Measurements from ENCODE around the gene ACACB. TPM values are rescaled to one million over a fixed set of nuclear protein-coding genes. Genes with fewer than 3 reads are reported as not detected.

Gene ACACB
- total RNA-seq, 1 experiment from 2014 or later, result 1.0 TPM

GRCh38 chr12:109097140-109097434 is 19.3 kb upstream of the ACACB start:
- Mint-ChIP-seq H3K9me3 (ENCODE audit: unreplicated experiment) (no peaks in the 10 kb centered on the region), H3K27ac (ENCODE audit: low read depth, unreplicated experiment) (no peak overlapping the region), H3K27me3 (ENCODE audit: insufficient read depth, unreplicated experiment) (no peaks in the 10 kb centered on the region), H3K4me1 (ENCODE audit: insufficient read depth, unreplicated experiment) (peaks cover 26% of the 10 kb centered on the region), H3K36me3 (ENCODE audit: insufficient read depth, unreplicated experiment) (peaks cover 29% of the 10 kb centered on the region), H3K4me3 (ENCODE audit: unreplicated experiment) (peak overlapping the region; percentile 79)
- no peak for TF ChIP-seq CTCF (IDR thresholded peaks at IDR 0.05; ENCODE audit: unreplicated experiment)
- ChIA-PET POLR2A (interaction anchor here (2.2 kb wide), 1 partner anchor 45 kb away, joined by 8 read pairs; the partner anchor contains the start of gene USP30), CTCF (no interaction called here)
- no TSS peak for BruUV-seq (replicated peaks)
- no peak for DNase-seq (ENCODE audit: unreplicated experiment)
- intact Hi-C loops (cut with micrococcal nuclease), result loop anchor here (10.0 kb wide), 2 partner anchors 142 to 242 kb away; partner anchors contain the start of gene SSH1

GRCh38 chr12:109097435-109098182 is 18.8 kb upstream of the ACACB start, which contains the start of gene UNG:
UNG (plus strand) TSS chr12:109097597; CDS start chr12:109097680, 83 bp downstream.
- no peak for TF ChIP-seq CTCF (IDR thresholded peaks at IDR 0.05; ENCODE audit: unreplicated experiment)
- Mint-ChIP-seq H3K27me3 (ENCODE audit: insufficient read depth, unreplicated experiment) (no peaks in the 10 kb centered on the region), H3K9me3 (ENCODE audit: unreplicated experiment) (no peaks in the 10 kb centered on the region), H3K36me3 (ENCODE audit: insufficient read depth, unreplicated experiment) (peaks cover 29% of the 10 kb centered on the region), H3K27ac (ENCODE audit: low read depth, unreplicated experiment) (peak within 1 kb of the TSS; percentile 87), H3K4me3 (ENCODE audit: unreplicated experiment) (peak within 1 kb of the TSS; percentile 79), H3K4me1 (ENCODE audit: insufficient read depth, unreplicated experiment) (peaks cover 20% of the 10 kb centered on the region)
- CTCF ChIA-PET, result interaction anchor here (1.1 to 4.2 kb wide), 4 partner anchors 11 to 283 kb away, joined by 3 to 35 read pairs (median 14); no protein-coding TSS in a partner anchor
- intact Hi-C loops (cut with micrococcal nuclease), result loop anchor here (1.0 to 10.0 kb wide), 3 partner anchors 143 to 288 kb away; partner anchors contain the start of gene SSH1
- POLR2A ChIA-PET, result interaction anchor here (0.7 to 3.5 kb wide), 5 partner anchors 14 to 537 kb away, joined by 3 to 25 read pairs (median 4); partner anchors contain the start of genes SART3 and USP30
- no TSS peak for BruUV-seq (replicated peaks)
- peak; percentile 96 for DNase-seq (ENCODE audit: unreplicated experiment)

GRCh38 chr12:109098183-109098604 is 18.2 kb upstream of the ACACB start:
- Mint-ChIP-seq H3K36me3 (ENCODE audit: insufficient read depth, unreplicated experiment) (peaks cover 29% of the 10 kb centered on the region), H3K4me1 (ENCODE audit: insufficient read depth, unreplicated experiment) (peaks cover 16% of the 10 kb centered on the region), H3K9me3 (ENCODE audit: unreplicated experiment) (no peaks in the 10 kb centered on the region), H3K27me3 (ENCODE audit: insufficient read depth, unreplicated experiment) (no peaks in the 10 kb centered on the region), H3K4me3 (ENCODE audit: unreplicated experiment) (peak overlapping the region; percentile 79), H3K27ac (ENCODE audit: low read depth, unreplicated experiment) (peak overlapping the region; percentile 87)
- CTCF ChIA-PET, result interaction anchor here (1.1 to 4.2 kb wide), 5 partner anchors 10 to 294 kb away, joined by 3 to 35 read pairs (median 6); no protein-coding TSS in a partner anchor
- intact Hi-C loops (cut with micrococcal nuclease), result loop anchor here (1.0 to 10.0 kb wide), 3 partner anchors 143 to 287 kb away; partner anchors contain the start of gene SSH1
- peak; percentile 50 for DNase-seq (ENCODE audit: unreplicated experiment)
- no peak for TF ChIP-seq CTCF (IDR thresholded peaks at IDR 0.05; ENCODE audit: unreplicated experiment)
- BruUV-seq (replicated peaks), result TSS peak; percentile 43
- POLR2A ChIA-PET, result interaction anchor here (0.7 to 3.5 kb wide), 11 partner anchors 9 to 537 kb away, joined by 3 to 25 read pairs (median 4); partner anchors contain the start of genes ISCU, SART3 and USP30

- H3K4me3 Mint-ChIP-seq (ENCODE audit: unreplicated experiment), result peak overlapping the region; percentile 79
- peaks cover 16% of the 10 kb centered on the region for H3K4me1 Mint-ChIP-seq (ENCODE audit: insufficient read depth, unreplicated experiment)
- intact Hi-C loops (cut with micrococcal nuclease), result loop anchor here (1.0 to 10.0 kb wide), 3 partner anchors 144 to 287 kb away; partner anchors contain the start of gene SSH1
- H3K27ac Mint-ChIP-seq (ENCODE audit: low read depth, unreplicated experiment), result peak overlapping the region; percentile 87
- BruUV-seq (replicated peaks), result no TSS peak
- ChIA-PET POLR2A (interaction anchor here (1.0 to 3.5 kb wide), 12 partner anchors 9 to 538 kb away, joined by 3 to 25 read pairs (median 4); partner anchors contain the start of genes ISCU, SART3 and USP30), CTCF (interaction anchor here (1.1 to 4.2 kb wide), 6 partner anchors 10 to 295 kb away, joined by 3 to 35 read pairs (median 5); no protein-coding TSS in a partner anchor)
- peak; percentile 9 for DNase-seq (ENCODE audit: unreplicated experiment)
- peaks cover 28% of the 10 kb centered on the region for H3K36me3 Mint-ChIP-seq (ENCODE audit: insufficient read depth, unreplicated experiment)
- no peaks in the 10 kb centered on the region for H3K27me3 Mint-ChIP-seq (ENCODE audit: insufficient read depth, unreplicated experiment)
- no peaks in the 10 kb centered on the region for H3K9me3 Mint-ChIP-seq (ENCODE audit: unreplicated experiment)
- no peak for TF ChIP-seq CTCF (IDR thresholded peaks at IDR 0.05; ENCODE audit: unreplicated experiment)
Observed at GRCh38 chr12:109098651-109099050, 17.7 kb upstream of the ACACB start.

Data from MCF 10A (cell line).